Hepatocyte (in vitro differentiated cells): ENCODE data around the gene ZNF683.

Experiments
- CTCF ChIP-seq: fragments of 200-600 bp; sonication (generic); IDR thresholded peaks from 2 replicates; pipeline ENCODE4 v1.5.1; 2016; ENCODE audit warnings: antibody characterized with exemption, mild to moderate bottlenecking; ENCODE audit not compliant: poor library complexity
- EZH2 ChIP-seq: fragments of 200-600 bp; sonication (generic); IDR thresholded peaks from 2 replicates; pipeline ENCODE4 v1.6.1; 2016; ENCODE audit warnings: antibody characterized with exemption, mild to moderate bottlenecking, borderline replicate concordance

- TF ChIP-seq CTCF (peak; percentile 30), EZH2 (no peak)
Observed at GRCh38 chr1:26391450-26391849, 18.9 kb upstream of the ZNF683 start.
